Upper lobe of left lung (tissue), 4 donors: Measurements from ENCODE around the gene ZFP69.

Experiments
- EP300 ChIP-seq, 4 donors: sonication (generic); formaldehyde crosslinking; IDR thresholded peaks; one replicate each; pipeline ENCODE4 v1.5.1; 2017; ENCODE audit warnings: antibody characterized with exemption in 4 of 4, control low read depth in 2 of 4
- POLR2AphosphoS5 ChIP-seq, 2 donors: sonication (generic); formaldehyde crosslinking; IDR thresholded peaks; one replicate each; pipeline ENCODE4 v1.5.1; 2017; ENCODE audit warnings: antibody characterized with exemption in 2 of 2
- TF ChIP-seq, protein P1 (sequence below), 6 experiments: fragments of 450-650 bp in 4 of 6; fragments of 200-600 bp in 2 of 6; sonication (generic) in 2 of 6; IDR thresholded peaks; one replicate each; pipeline ENCODE4 v1.5.1; 2016 to 2019; ENCODE audit warnings: antibody characterized with exemption in 6 of 6

DNA sequence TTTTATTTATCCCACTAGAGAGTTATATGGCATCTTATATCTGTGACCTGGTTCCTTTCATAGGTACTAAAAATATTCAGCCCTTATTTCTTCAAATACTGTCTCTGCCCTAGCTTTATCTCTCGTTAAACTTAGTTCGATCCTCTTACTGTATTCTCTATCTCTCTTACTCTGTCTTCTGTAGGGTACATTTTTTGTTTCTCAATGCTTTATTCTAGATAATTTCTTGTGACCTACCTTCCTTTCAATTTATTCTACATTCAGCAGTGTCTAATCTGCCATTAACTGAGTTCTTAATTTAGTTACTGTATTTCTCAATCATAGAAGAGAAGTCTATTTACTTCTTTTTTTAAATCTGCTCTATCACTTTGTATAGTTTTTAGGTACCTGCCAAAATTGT, 1.8 kb upstream of the ZFP69 start:
- TF ChIP-seq, protein P1, sequence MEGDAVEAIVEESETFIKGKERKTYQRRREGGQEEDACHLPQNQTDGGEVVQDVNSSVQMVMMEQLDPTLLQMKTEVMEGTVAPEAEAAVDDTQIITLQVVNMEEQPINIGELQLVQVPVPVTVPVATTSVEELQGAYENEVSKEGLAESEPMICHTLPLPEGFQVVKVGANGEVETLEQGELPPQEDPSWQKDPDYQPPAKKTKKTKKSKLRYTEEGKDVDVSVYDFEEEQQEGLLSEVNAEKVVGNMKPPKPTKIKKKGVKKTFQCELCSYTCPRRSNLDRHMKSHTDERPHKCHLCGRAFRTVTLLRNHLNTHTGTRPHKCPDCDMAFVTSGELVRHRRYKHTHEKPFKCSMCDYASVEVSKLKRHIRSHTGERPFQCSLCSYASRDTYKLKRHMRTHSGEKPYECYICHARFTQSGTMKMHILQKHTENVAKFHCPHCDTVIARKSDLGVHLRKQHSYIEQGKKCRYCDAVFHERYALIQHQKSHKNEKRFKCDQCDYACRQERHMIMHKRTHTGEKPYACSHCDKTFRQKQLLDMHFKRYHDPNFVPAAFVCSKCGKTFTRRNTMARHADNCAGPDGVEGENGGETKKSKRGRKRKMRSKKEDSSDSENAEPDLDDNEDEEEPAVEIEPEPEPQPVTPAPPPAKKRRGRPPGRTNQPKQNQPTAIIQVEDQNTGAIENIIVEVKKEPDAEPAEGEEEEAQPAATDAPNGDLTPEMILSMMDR (IDR thresholded peaks at IDR 0.05) = no peak
- TF ChIP-seq POLR2AphosphoS5 (IDR thresholded peaks at IDR 0.05) = no peak
- no peak for TF ChIP-seq EP300 (IDR thresholded peaks at IDR 0.05)
